Esophagus muscularis mucosa (tissue), 3 donors: ENCODE results near the gene CDC37L1.

Source experiments
- POLR2A ChIP-seq: fragments of 450-650 bp; IDR thresholded peaks from one replicate; pipeline ENCODE4 v1.6.1; 2017; ENCODE audit warnings: antibody characterized with exemption, moderate library complexity, mild to moderate bottlenecking, low read depth
- POLR2AphosphoS5 ChIP-seq, 2 donors: sonication (generic); formaldehyde crosslinking; IDR thresholded peaks; one replicate each; pipeline ENCODE4 v1.6.1; 2017; ENCODE audit warnings: antibody characterized with exemption in 2 of 2
- TF ChIP-seq, protein P1 (sequence below), 3 experiments: fragments of 200-600 bp in 2 of 3; fragments of 450-650 bp in 1 of 3; sonication (generic) in 2 of 3; IDR thresholded peaks; one replicate each; pipeline ENCODE4 v1.5.1; 2017 to 2019; ENCODE audit warnings: antibody characterized with exemption in 3 of 3, mild to moderate bottlenecking in 2 of 3, moderate library complexity in 1 of 3

DNA sequence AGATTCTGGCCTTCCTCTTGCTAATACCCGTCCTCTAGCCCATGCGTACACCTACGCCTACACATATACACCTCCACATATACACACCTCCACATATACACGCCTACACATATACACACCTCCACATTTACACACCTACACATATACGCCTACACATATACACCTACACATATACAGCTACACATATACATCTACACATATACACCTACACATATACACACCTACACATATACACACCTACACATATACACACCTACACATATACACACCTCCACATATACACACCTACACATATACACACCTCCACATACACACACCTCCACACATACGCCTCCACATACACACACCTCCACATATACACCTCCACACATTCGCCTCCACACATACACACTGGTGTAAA, 34.5 kb downstream of the CDC37L1 start:
- TF ChIP-seq, protein P1, sequence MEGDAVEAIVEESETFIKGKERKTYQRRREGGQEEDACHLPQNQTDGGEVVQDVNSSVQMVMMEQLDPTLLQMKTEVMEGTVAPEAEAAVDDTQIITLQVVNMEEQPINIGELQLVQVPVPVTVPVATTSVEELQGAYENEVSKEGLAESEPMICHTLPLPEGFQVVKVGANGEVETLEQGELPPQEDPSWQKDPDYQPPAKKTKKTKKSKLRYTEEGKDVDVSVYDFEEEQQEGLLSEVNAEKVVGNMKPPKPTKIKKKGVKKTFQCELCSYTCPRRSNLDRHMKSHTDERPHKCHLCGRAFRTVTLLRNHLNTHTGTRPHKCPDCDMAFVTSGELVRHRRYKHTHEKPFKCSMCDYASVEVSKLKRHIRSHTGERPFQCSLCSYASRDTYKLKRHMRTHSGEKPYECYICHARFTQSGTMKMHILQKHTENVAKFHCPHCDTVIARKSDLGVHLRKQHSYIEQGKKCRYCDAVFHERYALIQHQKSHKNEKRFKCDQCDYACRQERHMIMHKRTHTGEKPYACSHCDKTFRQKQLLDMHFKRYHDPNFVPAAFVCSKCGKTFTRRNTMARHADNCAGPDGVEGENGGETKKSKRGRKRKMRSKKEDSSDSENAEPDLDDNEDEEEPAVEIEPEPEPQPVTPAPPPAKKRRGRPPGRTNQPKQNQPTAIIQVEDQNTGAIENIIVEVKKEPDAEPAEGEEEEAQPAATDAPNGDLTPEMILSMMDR (IDR thresholded peaks at IDR 0.05) = no peak
- TF ChIP-seq POLR2AphosphoS5 (IDR thresholded peaks at IDR 0.05) = no peak
- TF ChIP-seq POLR2A = no peak
